Measurements from ENCODE around the gene SCGN. TPM values are rescaled to one million over a fixed set of nuclear protein-coding genes. Genes with fewer than 3 reads are reported as not detected.

SCGN gene
- total and polyA plus RNA-seq, 2 of the 13 experiments (the other 11 are each of a cell fraction or from before 2014, with no cell fraction given) = 2.9 to 29.0 TPM

DNA sequence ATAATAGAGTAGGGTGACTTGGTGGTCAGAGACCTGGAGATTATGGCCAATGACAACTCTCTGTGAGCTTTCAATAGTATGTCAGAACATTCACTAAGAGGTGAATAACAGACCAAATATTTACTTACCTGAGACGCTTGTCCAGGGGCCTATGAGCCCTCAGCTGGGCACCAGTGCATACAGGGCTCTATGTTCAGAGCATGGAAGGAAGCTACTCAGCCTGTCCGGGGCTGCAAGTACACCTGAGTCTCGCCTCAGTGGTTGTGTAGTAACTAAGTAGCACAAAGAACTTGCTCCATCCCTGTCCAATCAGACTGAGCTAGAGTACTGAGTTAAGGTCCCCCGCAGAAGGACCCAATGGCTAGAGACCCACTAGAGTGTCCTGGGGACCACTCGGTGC lies 11.6 kb upstream of the SCGN start (continued):
- TF ChIP-seq ZNF552 (CRISPR knock-in tag; IDR thresholded peaks at IDR 0.05; ENCODE audit: borderline replicate concordance) (no peak), NFE2L2 (IDR thresholded peaks at IDR 0.05; ENCODE audit: low read length) (no peak), ARNT2 (CRISPR knock-in tag; IDR thresholded peaks at IDR 0.05; ENCODE audit: low read depth) (no peak), HNRNPL (IDR thresholded peaks at IDR 0.05; ENCODE audit: low read depth, low read length) (no peak), SMARCC2 (IDR thresholded peaks at IDR 0.05) (no peak), SIN3A (IDR thresholded peaks at IDR 0.05; ENCODE audit: borderline replicate concordance, low read depth, low read length) (no peak), FOXP1 (IDR thresholded peaks at IDR 0.05) (no peak), FOXP1 (CRISPR knock-in tag; IDR thresholded peaks at IDR 0.05) (no peak; the same call in 1 of the 2 replicates), NR2C2 (CRISPR knock-in tag; IDR thresholded peaks at IDR 0.05; ENCODE audit: borderline replicate concordance) (no peak), ZNF136 (CRISPR knock-in tag; IDR thresholded peaks at IDR 0.05; ENCODE audit: low read depth) (no peak), KDM5B (CRISPR knock-in tag; IDR thresholded peaks at IDR 0.05; ENCODE audit: borderline replicate concordance) (no peak)
- TF ChIP-seq, protein P1, sequence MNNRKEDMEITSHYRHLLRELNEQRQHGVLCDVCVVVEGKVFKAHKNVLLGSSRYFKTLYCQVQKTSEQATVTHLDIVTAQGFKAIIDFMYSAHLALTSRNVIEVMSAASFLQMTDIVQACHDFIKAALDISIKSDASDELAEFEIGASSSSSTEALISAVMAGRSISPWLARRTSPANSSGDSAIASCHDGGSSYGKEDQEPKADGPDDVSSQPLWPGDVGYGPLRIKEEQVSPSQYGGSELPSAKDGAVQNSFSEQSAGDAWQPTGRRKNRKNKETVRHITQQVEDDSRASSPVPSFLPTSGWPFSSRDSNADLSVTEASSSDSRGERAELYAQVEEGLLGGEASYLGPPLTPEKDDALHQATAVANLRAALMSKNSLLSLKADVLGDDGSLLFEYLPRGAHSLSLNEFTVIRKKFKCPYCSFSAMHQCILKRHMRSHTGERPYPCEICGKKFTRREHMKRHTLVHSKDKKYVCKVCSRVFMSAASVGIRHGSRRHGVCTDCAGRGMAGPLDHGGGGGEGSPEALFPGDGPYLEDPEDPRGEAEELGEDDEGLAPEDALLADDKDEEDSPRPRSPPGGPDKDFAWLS (CRISPR knock-in tag; IDR thresholded peaks at IDR 0.05; ENCODE audit: borderline replicate concordance) = no peak
- TF ChIP-seq, protein P2, sequence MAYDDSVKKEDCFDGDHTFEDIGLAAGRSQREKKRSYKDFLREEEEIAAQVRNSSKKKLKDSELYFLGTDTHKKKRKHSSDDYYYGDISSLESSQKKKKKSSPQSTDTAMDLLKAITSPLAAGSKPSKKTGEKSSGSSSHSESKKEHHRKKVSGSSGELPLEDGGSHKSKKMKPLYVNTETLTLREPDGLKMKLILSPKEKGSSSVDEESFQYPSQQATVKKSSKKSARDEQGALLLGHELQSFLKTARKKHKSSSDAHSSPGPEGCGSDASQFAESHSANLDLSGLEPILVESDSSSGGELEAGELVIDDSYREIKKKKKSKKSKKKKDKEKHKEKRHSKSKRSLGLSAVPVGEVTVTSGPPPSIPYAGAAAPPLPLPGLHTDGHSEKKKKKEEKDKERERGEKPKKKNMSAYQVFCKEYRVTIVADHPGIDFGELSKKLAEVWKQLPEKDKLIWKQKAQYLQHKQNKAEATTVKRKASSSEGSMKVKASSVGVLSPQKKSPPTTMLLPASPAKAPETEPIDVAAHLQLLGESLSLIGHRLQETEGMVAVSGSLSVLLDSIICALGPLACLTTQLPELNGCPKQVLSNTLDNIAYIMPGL (CRISPR knock-in tag; IDR thresholded peaks at IDR 0.05; ENCODE audit: borderline replicate concordance in 1 of 2, low read depth in 1 of 2) = no peak
- TF ChIP-seq, protein P3, sequence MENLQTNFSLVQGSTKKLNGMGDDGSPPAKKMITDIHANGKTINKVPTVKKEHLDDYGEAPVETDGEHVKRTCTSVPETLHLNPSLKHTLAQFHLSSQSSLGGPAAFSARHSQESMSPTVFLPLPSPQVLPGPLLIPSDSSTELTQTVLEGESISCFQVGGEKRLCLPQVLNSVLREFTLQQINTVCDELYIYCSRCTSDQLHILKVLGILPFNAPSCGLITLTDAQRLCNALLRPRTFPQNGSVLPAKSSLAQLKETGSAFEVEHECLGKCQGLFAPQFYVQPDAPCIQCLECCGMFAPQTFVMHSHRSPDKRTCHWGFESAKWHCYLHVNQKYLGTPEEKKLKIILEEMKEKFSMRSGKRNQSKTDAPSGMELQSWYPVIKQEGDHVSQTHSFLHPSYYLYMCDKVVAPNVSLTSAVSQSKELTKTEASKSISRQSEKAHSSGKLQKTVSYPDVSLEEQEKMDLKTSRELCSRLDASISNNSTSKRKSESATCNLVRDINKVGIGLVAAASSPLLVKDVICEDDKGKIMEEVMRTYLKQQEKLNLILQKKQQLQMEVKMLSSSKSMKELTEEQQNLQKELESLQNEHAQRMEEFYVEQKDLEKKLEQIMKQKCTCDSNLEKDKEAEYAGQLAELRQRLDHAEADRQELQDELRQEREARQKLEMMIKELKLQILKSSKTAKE (CRISPR knock-in tag; IDR thresholded peaks at IDR 0.05; ENCODE audit: borderline replicate concordance) = no peak
- TF ChIP-seq, protein P4, sequence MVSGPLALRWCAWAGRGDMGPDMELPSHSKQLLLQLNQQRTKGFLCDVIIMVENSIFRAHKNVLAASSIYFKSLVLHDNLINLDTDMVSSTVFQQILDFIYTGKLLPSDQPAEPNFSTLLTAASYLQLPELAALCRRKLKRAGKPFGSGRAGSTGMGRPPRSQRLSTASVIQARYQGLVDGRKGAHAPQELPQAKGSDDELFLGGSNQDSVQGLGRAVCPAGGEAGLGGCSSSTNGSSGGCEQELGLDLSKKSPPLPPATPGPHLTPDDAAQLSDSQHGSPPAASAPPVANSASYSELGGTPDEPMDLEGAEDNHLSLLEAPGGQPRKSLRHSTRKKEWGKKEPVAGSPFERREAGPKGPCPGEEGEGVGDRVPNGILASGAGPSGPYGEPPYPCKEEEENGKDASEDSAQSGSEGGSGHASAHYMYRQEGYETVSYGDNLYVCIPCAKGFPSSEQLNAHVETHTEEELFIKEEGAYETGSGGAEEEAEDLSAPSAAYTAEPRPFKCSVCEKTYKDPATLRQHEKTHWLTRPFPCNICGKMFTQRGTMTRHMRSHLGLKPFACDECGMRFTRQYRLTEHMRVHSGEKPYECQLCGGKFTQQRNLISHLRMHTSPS (CRISPR knock-in tag; IDR thresholded peaks at IDR 0.05; ENCODE audit: low read depth) = peak; percentile 58; the same call in 1 of the 2 replicates
- TF ChIP-seq, protein P5, sequence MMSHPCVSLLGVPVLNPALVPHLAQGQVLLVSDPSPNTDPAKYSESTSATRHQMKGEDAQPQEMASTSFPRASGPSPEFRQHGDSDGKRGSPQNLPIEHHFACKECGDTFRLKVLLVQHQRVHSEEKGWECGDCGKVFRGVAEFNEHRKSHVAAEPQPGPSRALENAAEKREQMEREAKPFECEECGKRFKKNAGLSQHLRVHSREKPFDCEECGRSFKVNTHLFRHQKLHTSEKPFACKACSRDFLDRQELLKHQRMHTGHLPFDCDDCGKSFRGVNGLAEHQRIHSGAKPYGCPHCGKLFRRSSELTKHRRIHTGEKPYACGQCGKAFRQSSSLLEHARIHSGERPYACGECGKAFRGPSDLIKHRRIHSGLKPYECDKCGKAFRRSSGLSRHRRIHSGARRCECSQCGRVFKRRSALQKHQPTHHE (CRISPR knock-in tag; IDR thresholded peaks at IDR 0.05; ENCODE audit: borderline replicate concordance) = no peak
- TF ChIP-seq, protein P6, sequence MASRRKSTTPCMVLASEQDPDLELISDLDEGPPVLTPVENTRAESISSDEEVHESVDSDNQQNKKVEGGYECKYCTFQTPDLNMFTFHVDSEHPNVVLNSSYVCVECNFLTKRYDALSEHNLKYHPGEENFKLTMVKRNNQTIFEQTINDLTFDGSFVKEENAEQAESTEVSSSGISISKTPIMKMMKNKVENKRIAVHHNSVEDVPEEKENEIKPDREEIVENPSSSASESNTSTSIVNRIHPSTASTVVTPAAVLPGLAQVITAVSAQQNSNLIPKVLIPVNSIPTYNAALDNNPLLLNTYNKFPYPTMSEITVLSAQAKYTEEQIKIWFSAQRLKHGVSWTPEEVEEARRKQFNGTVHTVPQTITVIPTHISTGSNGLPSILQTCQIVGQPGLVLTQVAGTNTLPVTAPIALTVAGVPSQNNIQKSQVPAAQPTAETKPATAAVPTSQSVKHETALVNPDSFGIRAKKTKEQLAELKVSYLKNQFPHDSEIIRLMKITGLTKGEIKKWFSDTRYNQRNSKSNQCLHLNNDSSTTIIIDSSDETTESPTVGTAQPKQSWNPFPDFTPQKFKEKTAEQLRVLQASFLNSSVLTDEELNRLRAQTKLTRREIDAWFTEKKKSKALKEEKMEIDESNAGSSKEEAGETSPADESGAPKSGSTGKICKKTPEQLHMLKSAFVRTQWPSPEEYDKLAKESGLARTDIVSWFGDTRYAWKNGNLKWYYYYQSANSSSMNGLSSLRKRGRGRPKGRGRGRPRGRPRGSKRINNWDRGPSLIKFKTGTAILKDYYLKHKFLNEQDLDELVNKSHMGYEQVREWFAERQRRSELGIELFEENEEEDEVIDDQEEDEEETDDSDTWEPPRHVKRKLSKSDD (CRISPR knock-in tag; IDR thresholded peaks at IDR 0.05; ENCODE audit: low read depth) = no peak
